Tongue (tissue), 2 donors: ENCODE measurements around the gene ARID3A. TPM values are rescaled to one million over a fixed set of nuclear protein-coding genes. Genes with fewer than 3 reads are reported as not detected.
"Not testable (repeated sequence)": the region's sequence is repeated elsewhere in the genome, so short reads cannot be mapped to it uniquely, and the experiment has no call there.

ENCODE experiments used
- DNase-seq: peaks from one replicate; pipeline ENCODE4 v3.0.0-alpha.2; 2015
- total RNA-seq: library from RNA; depleted of rRNA; stranded (reverse); fragments of >200 nt; gene quantifications from one replicate; pipeline ENCODE4 v1.2.3, GENCODE V29; 2014

The ARID3A gene
- total RNA-seq, 1 donor from 2014 or later: 5.2 TPM

- DNase-seq: no peak
Measured at GRCh38 chr19:948842-949496, 23.1 kb downstream of the ARID3A start.

GRCh38 chr19:950352-951066, 24.7 kb downstream of the ARID3A start:
- DNase-seq: no peak

GRCh38 chr19:952049-952679, 26.3 kb downstream of the ARID3A start:
- no peak for DNase-seq

- no peak for DNase-seq
Measured at GRCh38 chr19:952680-953444, 27.0 kb downstream of the ARID3A start.

- DNase-seq: no peak
Measured at GRCh38 chr19:953445-954271, 27.8 kb downstream of the ARID3A start.

GRCh38 chr19:954272-954671, 28.4 kb downstream of the ARID3A start:
- DNase-seq: no peak

- no peak for DNase-seq
Measured at GRCh38 chr19:954672-955494, 29.0 kb downstream of the ARID3A start.

GRCh38 chr19:955803-956765, 30.2 kb downstream of the ARID3A start:
- no peak for DNase-seq

- peak; percentile 50 for DNase-seq
Measured at GRCh38 chr19:956766-957440, 31.1 kb downstream of the ARID3A start.

- not testable (repeated sequence) for DNase-seq
Measured at GRCh38 chr19:957578-957977, 31.7 kb downstream of the ARID3A start.

- DNase-seq: no peak
Measured at GRCh38 chr19:958967-959855, 33.4 kb downstream of the ARID3A start.

GRCh38 chr19:960020-960419, 34.2 kb downstream of the ARID3A start:
- DNase-seq: no peak

GRCh38 chr19:960601-960938, 34.7 kb downstream of the ARID3A start:
- DNase-seq: no peak

- DNase-seq: peak; percentile 70
Measured at GRCh38 chr19:961866-962620, 36.2 kb downstream of the ARID3A start.

GRCh38 chr19:962683-963400, 37.0 kb downstream of the ARID3A start:
- no peak for DNase-seq

GRCh38 chr19:963486-963951, 37.7 kb downstream of the ARID3A start:
- peak; percentile 63 for DNase-seq
